ENCODE measurements around the gene CTLA4.

Gene CTLA4

GRCh38 chr2:203861197-203861596 lies 6.4 kb upstream of the CTLA4 start:
- in situ Hi-C loops (cut with MboI; ENCODE audit: low sequenced_read_pairs, unreplicated experiment): no loop called here
- TF ChIP-seq, protein P1, sequence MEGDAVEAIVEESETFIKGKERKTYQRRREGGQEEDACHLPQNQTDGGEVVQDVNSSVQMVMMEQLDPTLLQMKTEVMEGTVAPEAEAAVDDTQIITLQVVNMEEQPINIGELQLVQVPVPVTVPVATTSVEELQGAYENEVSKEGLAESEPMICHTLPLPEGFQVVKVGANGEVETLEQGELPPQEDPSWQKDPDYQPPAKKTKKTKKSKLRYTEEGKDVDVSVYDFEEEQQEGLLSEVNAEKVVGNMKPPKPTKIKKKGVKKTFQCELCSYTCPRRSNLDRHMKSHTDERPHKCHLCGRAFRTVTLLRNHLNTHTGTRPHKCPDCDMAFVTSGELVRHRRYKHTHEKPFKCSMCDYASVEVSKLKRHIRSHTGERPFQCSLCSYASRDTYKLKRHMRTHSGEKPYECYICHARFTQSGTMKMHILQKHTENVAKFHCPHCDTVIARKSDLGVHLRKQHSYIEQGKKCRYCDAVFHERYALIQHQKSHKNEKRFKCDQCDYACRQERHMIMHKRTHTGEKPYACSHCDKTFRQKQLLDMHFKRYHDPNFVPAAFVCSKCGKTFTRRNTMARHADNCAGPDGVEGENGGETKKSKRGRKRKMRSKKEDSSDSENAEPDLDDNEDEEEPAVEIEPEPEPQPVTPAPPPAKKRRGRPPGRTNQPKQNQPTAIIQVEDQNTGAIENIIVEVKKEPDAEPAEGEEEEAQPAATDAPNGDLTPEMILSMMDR (IDR thresholded peaks at IDR 0.05; ENCODE audit: borderline replicate concordance, control extremely low read depth, extremely low read depth, insufficient read depth, missing control alignments): no peak
- no peak for DNase-seq (ENCODE audit: low spot score)

DNA sequence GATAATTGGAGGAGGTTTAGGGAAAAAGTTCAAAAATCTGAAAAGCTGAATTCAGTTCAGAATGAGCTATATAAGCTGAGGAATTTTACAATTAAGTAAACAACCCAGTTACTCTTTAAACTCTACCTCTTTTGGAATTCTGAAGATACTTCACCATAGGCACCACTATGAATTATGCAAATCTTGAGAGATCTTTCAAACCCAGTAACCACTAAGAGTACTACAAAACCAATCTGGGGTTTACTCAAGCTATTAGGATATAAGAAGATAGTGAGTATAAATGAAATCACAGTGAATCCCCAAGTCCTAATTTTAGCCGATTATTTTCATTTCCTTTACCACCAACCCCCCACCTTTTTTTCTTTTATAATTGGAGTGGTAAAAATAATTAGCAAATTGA lies 6.0 kb upstream of the CTLA4 start:
- TF ChIP-seq, protein P1 (IDR thresholded peaks at IDR 0.05; ENCODE audit: borderline replicate concordance, control extremely low read depth, extremely low read depth, insufficient read depth, missing control alignments): no peak
- no peak for DNase-seq (ENCODE audit: low spot score)
- in situ Hi-C loops (cut with MboI; ENCODE audit: low sequenced_read_pairs, unreplicated experiment): no loop called here

DNA sequence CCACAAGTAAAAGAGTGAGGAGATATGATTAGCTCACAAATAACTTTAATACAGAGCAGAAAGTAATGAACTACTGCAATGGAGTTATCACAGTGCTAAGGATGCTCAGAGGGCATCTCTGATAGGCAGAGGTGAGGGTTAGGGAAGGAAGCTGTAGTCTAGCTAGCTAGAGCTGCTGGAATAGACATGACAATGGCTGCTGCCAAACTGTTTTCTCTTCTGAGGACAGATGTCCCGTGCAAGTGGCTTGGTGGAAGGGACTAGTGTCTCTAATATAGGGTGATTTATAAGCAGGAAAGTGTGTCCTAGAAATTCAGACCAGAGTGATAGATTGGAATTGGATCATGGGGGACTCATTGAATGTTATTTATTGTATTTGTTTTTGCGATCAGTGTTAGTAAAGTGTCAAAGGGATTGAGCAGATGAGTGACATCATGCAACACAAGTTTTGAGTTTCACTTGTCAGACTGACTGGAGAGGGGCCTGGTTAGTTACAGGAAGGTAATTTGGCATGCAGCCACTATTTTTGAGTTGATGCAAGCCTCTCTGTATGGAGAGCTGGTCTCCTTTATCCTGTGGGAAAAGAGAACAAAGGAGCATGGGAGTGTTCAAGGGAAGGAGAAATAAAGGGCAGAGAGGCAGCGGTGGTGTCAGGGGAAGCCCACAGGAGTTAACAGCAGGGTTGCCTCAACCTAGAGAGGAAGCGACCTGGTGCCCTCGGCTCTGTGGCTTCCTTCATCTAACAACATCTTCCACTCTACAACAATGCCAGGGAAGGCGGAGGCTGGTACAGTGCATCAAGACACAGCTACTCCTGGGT lies 1.9 kb downstream of the CTLA4 start:
- in situ Hi-C loops (cut with MboI; ENCODE audit: low sequenced_read_pairs, unreplicated experiment): no loop called here
- TF ChIP-seq, protein P1 (IDR thresholded peaks at IDR 0.05; ENCODE audit: borderline replicate concordance, control extremely low read depth, extremely low read depth, insufficient read depth, missing control alignments): no peak
- no peak for DNase-seq (ENCODE audit: low spot score)

GRCh38 chr2:203870481-203870880 lies 2.9 kb downstream of the CTLA4 start:
- TF ChIP-seq, protein P1 (IDR thresholded peaks at IDR 0.05; ENCODE audit: borderline replicate concordance, control extremely low read depth, extremely low read depth, insufficient read depth, missing control alignments): no peak
- in situ Hi-C loops (cut with MboI; ENCODE audit: low sequenced_read_pairs, unreplicated experiment): no loop called here
- DNase-seq (ENCODE audit: low spot score): no peak

DNA sequence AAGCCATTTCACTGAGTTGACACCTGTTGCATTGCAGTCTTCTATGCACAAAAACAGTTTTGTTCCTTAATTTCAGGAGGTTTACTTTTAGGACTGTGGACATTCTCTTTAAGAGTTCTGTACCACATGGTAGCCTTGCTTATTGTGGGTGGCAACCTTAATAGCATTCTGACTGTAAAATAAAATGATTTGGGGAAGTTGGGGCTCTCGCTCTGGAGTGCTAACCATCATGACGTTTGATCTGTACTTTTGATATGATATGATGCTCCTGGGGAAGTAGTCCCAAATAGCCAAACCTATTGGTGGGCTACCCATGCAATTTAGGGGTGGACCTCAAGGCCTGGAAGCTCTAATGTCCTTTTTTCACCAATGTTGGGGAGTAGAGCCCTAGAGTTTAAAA lies 3.4 kb downstream of the CTLA4 start:
- in situ Hi-C loops (cut with MboI; ENCODE audit: low sequenced_read_pairs, unreplicated experiment): no loop called here
- DNase-seq (ENCODE audit: low spot score): no peak
- TF ChIP-seq, protein P1 (IDR thresholded peaks at IDR 0.05; ENCODE audit: borderline replicate concordance, control extremely low read depth, extremely low read depth, insufficient read depth, missing control alignments): no peak

DNA sequence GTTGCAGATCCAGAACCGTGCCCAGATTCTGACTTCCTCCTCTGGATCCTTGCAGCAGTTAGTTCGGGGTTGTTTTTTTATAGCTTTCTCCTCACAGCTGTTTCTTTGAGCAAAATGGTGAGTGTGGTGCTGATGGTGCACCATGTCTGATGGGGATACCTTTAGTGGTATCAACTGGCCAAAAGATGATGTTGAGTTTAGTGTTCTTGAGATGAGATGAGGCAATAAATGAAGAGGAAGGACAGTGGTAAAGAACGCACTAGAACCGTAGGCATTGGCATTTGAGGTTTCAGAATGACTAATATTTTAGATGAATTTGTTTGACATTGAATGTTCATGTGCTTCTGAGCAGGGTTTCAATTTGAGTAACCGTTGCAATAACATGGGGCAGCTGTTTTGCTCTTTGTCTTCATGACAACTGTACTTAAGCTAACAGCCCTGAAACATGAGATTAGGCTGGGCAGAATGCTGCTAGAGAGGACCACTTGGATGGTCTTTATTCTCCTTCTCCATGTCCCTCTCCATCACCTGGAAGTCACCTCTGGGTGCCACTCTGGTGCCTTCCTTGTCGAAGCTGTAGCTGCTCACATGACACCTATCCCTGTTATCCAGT lies 3.9 kb downstream of the CTLA4 start:
- TF ChIP-seq, protein P1 (IDR thresholded peaks at IDR 0.05; ENCODE audit: borderline replicate concordance, control extremely low read depth, extremely low read depth, insufficient read depth, missing control alignments): no peak
- DNase-seq (ENCODE audit: low spot score): peak; percentile 54
- in situ Hi-C loops (cut with MboI; ENCODE audit: low sequenced_read_pairs, unreplicated experiment): no loop called here
